ENCODE results near the gene ARFIP1.
"Not testable (repeated sequence)": the region's sequence is repeated elsewhere in the genome, so short reads cannot be mapped to it uniquely, and the experiment has no call there.

ARFIP1 gene

GRCh38 chr4:152824561-152824960 is 44.8 kb downstream of the ARFIP1 start:
- DNase-seq (ENCODE audit: extremely low read depth, low read depth), result no peak
- no peak for TF ChIP-seq CTCF (IDR thresholded peaks at IDR 0.05; ENCODE audit: low read depth, low read length)

- no peak for DNase-seq (ENCODE audit: extremely low read depth, low read depth)
- TF ChIP-seq CTCF (IDR thresholded peaks at IDR 0.05; ENCODE audit: low read depth, low read length), result no peak
These were observed 45.6 kb downstream of the ARFIP1 start for GRCh38 chr4:152825336-152825735.

- no peak for DNase-seq (ENCODE audit: extremely low read depth, low read depth)
- no peak for TF ChIP-seq CTCF (IDR thresholded peaks at IDR 0.05; ENCODE audit: low read depth, low read length)
These were observed 48.4 kb downstream of the ARFIP1 start for GRCh38 chr4:152828122-152828521.

- no peak for TF ChIP-seq CTCF (IDR thresholded peaks at IDR 0.05; ENCODE audit: low read depth, low read length)
- no peak for DNase-seq (ENCODE audit: extremely low read depth, low read depth)
These were observed 51.7 kb downstream of the ARFIP1 start for GRCh38 chr4:152831416-152831815.

GRCh38 chr4:152836936-152837335 is 57.2 kb downstream of the ARFIP1 start:
- no peak for DNase-seq (ENCODE audit: extremely low read depth, low read depth)
- TF ChIP-seq CTCF (IDR thresholded peaks at IDR 0.05; ENCODE audit: low read depth, low read length), result no peak

- not testable (repeated sequence) for DNase-seq (ENCODE audit: extremely low read depth, low read depth)
These were observed 60.0 kb downstream of the ARFIP1 start for GRCh38 chr4:152839729-152840128.

GRCh38 chr4:152843481-152844090 is 63.8 kb downstream of the ARFIP1 start:
- no peak for DNase-seq (ENCODE audit: extremely low read depth, low read depth)
- TF ChIP-seq CTCF (IDR thresholded peaks at IDR 0.05; ENCODE audit: low read depth, low read length), result no peak

- no peak for DNase-seq (ENCODE audit: extremely low read depth, low read depth)
- TF ChIP-seq CTCF (IDR thresholded peaks at IDR 0.05; ENCODE audit: low read depth, low read length), result no peak
These were observed 67.6 kb downstream of the ARFIP1 start for GRCh38 chr4:152847376-152847775.

Data from AG09319 (cell line).